GM23338 (cell line): Measurements from ENCODE around the gene NFXL1. TPM values are rescaled to one million over a fixed set of nuclear protein-coding genes. Genes with fewer than 3 reads are reported as not detected.

ENCODE experiments used
- ATAC-seq: fragments of 200-7000 bp; cut with Tn5 transposase; 3 replicates; pipeline ENCODE4 v1.9.1; 2020
- DNase-seq: peaks from one replicate; pipeline ENCODE4 v3.0.0-alpha.2; 2015; ENCODE audit warnings: low spot score
- H2AFZ ChIP-seq: fragments of 200-600 bp; sonication (generic); 2 replicates; pipeline ENCODE4 v1.8.0; 2016; ENCODE audit warnings: antibody characterized with exemption, mild to moderate bottlenecking, moderate library complexity
- H3F3A ChIP-seq: fragments of 200-600 bp; sonication (generic); replicated peaks from 2 replicates; pipeline ENCODE4 v1.8.0; 2017; ENCODE audit warnings: antibody characterized with exemption, mixed run types, low read depth
- H3K27ac ChIP-seq: fragments of 200-600 bp; sonication (generic); 2 replicates; pipeline ENCODE4 v1.6.1; 2016; ENCODE audit warnings: low read depth
- H3K27me3 ChIP-seq: fragments of 200-600 bp; sonication (generic); 2 replicates; pipeline ENCODE4 v1.8.0; 2016; ENCODE audit warnings: mild to moderate bottlenecking, mixed run types, moderate library complexity; ENCODE audit not compliant: insufficient read depth
- H3K36me3 ChIP-seq: fragments of 200-600 bp; sonication (generic); 2 replicates; pipeline ENCODE4 v1.8.0; 2016; ENCODE audit warnings: mild to moderate bottlenecking; ENCODE audit not compliant: insufficient read depth
- H3K4me1 ChIP-seq: fragments of 200-600 bp; sonication (generic); 2 replicates; pipeline ENCODE4 v1.8.0; 2016; ENCODE audit warnings: mild to moderate bottlenecking, moderate library complexity; ENCODE audit not compliant: insufficient read depth
- H3K4me2 ChIP-seq: fragments of 200-600 bp; sonication (generic); 2 replicates; pipeline ENCODE4 v1.7.1; 2017; ENCODE audit warnings: mixed run types
- H3K4me3 ChIP-seq: fragments of 200-600 bp; sonication (generic); 2 replicates; pipeline ENCODE4 v1.6.1; 2016; ENCODE audit warnings: mixed run types
- H3K79me2 ChIP-seq: fragments of 200-600 bp; sonication (generic); replicated peaks from 2 replicates; pipeline ENCODE4 v1.8.0; 2017; ENCODE audit warnings: mild to moderate bottlenecking; ENCODE audit not compliant: insufficient read depth
- H3K9me2 ChIP-seq: fragments of 200-600 bp; sonication (generic); 2 replicates; pipeline ENCODE4 v1.8.0; 2017; ENCODE audit not compliant: insufficient read depth
- H4K20me1 ChIP-seq: fragments of 200-600 bp; sonication (generic); replicated peaks from 2 replicates; pipeline ENCODE4 v1.8.0; 2017; ENCODE audit warnings: mild to moderate bottlenecking; ENCODE audit not compliant: insufficient read depth
- H3K27ac Mint-ChIP-seq: 2 replicates; pipeline ENCODE4 v1.8.0; 2020; ENCODE audit warnings: inconsistent platforms, mild to moderate bottlenecking, moderate library complexity, mixed read lengths
- H3K27me3 Mint-ChIP-seq: 3 replicates; pipeline ENCODE4 v1.8.0; 2022; ENCODE audit warnings: low read depth, mild to moderate bottlenecking, moderate library complexity, mixed read lengths, inconsistent platforms; ENCODE audit not compliant: insufficient read depth, poor library complexity
- H3K36me3 Mint-ChIP-seq: 3 replicates; pipeline ENCODE4 v1.8.0; 2021; ENCODE audit warnings: low read depth, mild to moderate bottlenecking, inconsistent platforms, moderate library complexity, mixed read lengths
- H3K4me1 Mint-ChIP-seq: 3 replicates; pipeline ENCODE4 v1.8.0; 2020; ENCODE audit warnings: mild to moderate bottlenecking, inconsistent platforms, mixed read lengths
- H3K4me3 Mint-ChIP-seq: 3 replicates; pipeline ENCODE4 v1.8.0; 2021; ENCODE audit warnings: moderate library complexity, mild to moderate bottlenecking, inconsistent platforms, mixed read lengths
- H3K9me3 Mint-ChIP-seq: 3 replicates; pipeline ENCODE4 v1.8.0; 2020; ENCODE audit warnings: moderate library complexity, mild to moderate bottlenecking, inconsistent platforms, mixed read lengths
- ETS1 ChIP-seq: IDR thresholded peaks from 2 replicates; pipeline ENCODE4 v1.6.1; 2016; ENCODE audit warnings: antibody characterized with exemption
- EZH2phosphoT487 ChIP-seq: fragments of 200-600 bp; sonication (generic); IDR thresholded peaks from one replicate; pipeline ENCODE4 v1.8.1; 2018; ENCODE audit warnings: antibody characterized with exemption; ENCODE audit not compliant: unreplicated experiment
- JUNB ChIP-seq: IDR thresholded peaks from one replicate; pipeline ENCODE4 v1.6.1; 2016; ENCODE audit warnings: antibody characterized with exemption; ENCODE audit not compliant: unreplicated experiment
- NANOG ChIP-seq: IDR thresholded peaks from 2 replicates; pipeline ENCODE4 v1.6.1; 2016; ENCODE audit warnings: antibody characterized with exemption, borderline replicate concordance
- POLR2AphosphoS5 ChIP-seq: IDR thresholded peaks from 2 replicates; pipeline ENCODE4 v1.6.1; 2016; ENCODE audit warnings: antibody characterized with exemption, low read depth
- STAT1 ChIP-seq: IDR thresholded peaks from one replicate; pipeline ENCODE4 v1.6.1; 2016; ENCODE audit warnings: antibody characterized with exemption; ENCODE audit not compliant: unreplicated experiment
- ZNF331 ChIP-seq: fragments of 250-450 bp; sonication (Bioruptor Pico); IDR thresholded peaks from 2 replicates; pipeline ENCODE4 v1.5.0; 2020; ENCODE audit warnings: low read depth, mild to moderate bottlenecking, moderate library complexity
- polyA plus RNA-seq: library from polyadenylated mRNA; unstranded; fragments of >200 nt; fragmentation: Nextera tagmentation; extraction: Ambion mirVana; gene quantifications from 2 replicates; pipeline ENCODE4 v1.2.1, GENCODE V29; 2016
- total RNA-seq: library from RNA; depleted of rRNA; stranded (reverse); fragments of >200 nt; shearing (Covaris generic); gene quantifications from 2 replicates; pipeline ENCODE4 v1.2.3, GENCODE V29; 2014
- TF ChIP-seq, protein P1 (sequence below), 2 experiments: fragments of 200-600 bp in 1 of 2; sonication (generic) in 1 of 2; conservative IDR thresholded peaks; 2 replicates each; pipeline versions ENCODE4 v1.5.1 to v1.6.1; 2016 to 2017; ENCODE audit warnings: antibody characterized with exemption in 2 of 2, low read depth in 2 of 2, mild to moderate bottlenecking in 2 of 2, moderate library complexity in 1 of 2
- TF ChIP-seq, protein P2 (sequence below): fragments of 250-450 bp; sonication (Bioruptor Pico); IDR thresholded peaks from 2 replicates; pipeline ENCODE4 v1.5.0; 2020; ENCODE audit warnings: mild to moderate bottlenecking, moderate library complexity
- TF ChIP-seq, protein P3 (sequence below): IDR thresholded peaks from one replicate; pipeline ENCODE4 v1.6.1; 2018; ENCODE audit warnings: antibody characterized with exemption; ENCODE audit not compliant: unreplicated experiment

NFXL1 gene
- total and polyA plus RNA-seq, 2 experiments from 2014 or later = 19.4 to 31.7 TPM

DNA sequence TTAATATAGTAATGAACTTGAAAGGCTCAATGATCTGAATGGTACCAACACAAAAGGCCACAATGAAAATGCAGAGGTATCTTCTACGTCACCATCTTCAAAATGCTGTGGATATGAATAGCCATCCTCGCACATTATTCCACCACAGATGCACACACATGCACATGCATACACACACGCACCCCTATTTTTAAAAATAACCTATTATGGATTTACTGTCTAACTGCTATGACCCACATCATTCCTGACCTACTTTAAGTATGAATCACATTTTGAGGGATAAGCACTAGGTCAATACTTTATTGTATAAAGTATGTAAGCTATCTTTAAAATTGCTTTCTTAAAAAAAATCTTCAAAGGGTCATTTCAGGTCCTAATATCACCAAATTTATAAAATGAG, 52.1 kb downstream of the NFXL1 start (continued):
- TF ChIP-seq, protein P1, sequence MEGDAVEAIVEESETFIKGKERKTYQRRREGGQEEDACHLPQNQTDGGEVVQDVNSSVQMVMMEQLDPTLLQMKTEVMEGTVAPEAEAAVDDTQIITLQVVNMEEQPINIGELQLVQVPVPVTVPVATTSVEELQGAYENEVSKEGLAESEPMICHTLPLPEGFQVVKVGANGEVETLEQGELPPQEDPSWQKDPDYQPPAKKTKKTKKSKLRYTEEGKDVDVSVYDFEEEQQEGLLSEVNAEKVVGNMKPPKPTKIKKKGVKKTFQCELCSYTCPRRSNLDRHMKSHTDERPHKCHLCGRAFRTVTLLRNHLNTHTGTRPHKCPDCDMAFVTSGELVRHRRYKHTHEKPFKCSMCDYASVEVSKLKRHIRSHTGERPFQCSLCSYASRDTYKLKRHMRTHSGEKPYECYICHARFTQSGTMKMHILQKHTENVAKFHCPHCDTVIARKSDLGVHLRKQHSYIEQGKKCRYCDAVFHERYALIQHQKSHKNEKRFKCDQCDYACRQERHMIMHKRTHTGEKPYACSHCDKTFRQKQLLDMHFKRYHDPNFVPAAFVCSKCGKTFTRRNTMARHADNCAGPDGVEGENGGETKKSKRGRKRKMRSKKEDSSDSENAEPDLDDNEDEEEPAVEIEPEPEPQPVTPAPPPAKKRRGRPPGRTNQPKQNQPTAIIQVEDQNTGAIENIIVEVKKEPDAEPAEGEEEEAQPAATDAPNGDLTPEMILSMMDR (conservative IDR thresholded peaks at IDR 0.05; ENCODE audit: low read depth in 2 of 2) = no peak
- no peak for TF ChIP-seq NANOG

GRCh38 chr4:47860305-47860704, 54.1 kb downstream of the NFXL1 start:
- ATAC-seq (no peak), DNase-seq (no peak)
- H3K4me1 Mint-ChIP-seq = no peaks in the 10 kb centered on the region
- H3K36me3 Mint-ChIP-seq = peaks cover 14% of the 10 kb centered on the region; the same call in 2 of the 3 replicates
- no peak overlapping the region for H3K27ac Mint-ChIP-seq
- H2AFZ ChIP-seq = no peak overlapping the region
- H3K79me2 ChIP-seq = peaks cover 12% of the 10 kb centered on the region; the same call in 1 of the 2 replicates
- no peaks in the 10 kb centered on the region for H3F3A ChIP-seq
- H3K36me3 ChIP-seq = peaks cover 6% of the 10 kb centered on the region; the same call in 1 of the 2 replicates
- H3K4me3 ChIP-seq = no peak overlapping the region
- H3K4me3 Mint-ChIP-seq = no peak overlapping the region
- no peaks in the 10 kb centered on the region for H4K20me1 ChIP-seq
- no peak overlapping the region for H3K4me2 ChIP-seq
- H3K27me3 Mint-ChIP-seq = peaks cover 2% of the 10 kb centered on the region
- no peaks in the 10 kb centered on the region for H3K9me3 Mint-ChIP-seq
- no peak overlapping the region for H3K27ac ChIP-seq
- no peaks in the 10 kb centered on the region; the same call in 1 of the 2 replicates for H3K9me2 ChIP-seq
- H3K4me1 ChIP-seq = no peaks in the 10 kb centered on the region
- H3K27me3 ChIP-seq = no peaks in the 10 kb centered on the region
- TF ChIP-seq POLR2AphosphoS5 = no peak
- TF ChIP-seq, protein P2, sequence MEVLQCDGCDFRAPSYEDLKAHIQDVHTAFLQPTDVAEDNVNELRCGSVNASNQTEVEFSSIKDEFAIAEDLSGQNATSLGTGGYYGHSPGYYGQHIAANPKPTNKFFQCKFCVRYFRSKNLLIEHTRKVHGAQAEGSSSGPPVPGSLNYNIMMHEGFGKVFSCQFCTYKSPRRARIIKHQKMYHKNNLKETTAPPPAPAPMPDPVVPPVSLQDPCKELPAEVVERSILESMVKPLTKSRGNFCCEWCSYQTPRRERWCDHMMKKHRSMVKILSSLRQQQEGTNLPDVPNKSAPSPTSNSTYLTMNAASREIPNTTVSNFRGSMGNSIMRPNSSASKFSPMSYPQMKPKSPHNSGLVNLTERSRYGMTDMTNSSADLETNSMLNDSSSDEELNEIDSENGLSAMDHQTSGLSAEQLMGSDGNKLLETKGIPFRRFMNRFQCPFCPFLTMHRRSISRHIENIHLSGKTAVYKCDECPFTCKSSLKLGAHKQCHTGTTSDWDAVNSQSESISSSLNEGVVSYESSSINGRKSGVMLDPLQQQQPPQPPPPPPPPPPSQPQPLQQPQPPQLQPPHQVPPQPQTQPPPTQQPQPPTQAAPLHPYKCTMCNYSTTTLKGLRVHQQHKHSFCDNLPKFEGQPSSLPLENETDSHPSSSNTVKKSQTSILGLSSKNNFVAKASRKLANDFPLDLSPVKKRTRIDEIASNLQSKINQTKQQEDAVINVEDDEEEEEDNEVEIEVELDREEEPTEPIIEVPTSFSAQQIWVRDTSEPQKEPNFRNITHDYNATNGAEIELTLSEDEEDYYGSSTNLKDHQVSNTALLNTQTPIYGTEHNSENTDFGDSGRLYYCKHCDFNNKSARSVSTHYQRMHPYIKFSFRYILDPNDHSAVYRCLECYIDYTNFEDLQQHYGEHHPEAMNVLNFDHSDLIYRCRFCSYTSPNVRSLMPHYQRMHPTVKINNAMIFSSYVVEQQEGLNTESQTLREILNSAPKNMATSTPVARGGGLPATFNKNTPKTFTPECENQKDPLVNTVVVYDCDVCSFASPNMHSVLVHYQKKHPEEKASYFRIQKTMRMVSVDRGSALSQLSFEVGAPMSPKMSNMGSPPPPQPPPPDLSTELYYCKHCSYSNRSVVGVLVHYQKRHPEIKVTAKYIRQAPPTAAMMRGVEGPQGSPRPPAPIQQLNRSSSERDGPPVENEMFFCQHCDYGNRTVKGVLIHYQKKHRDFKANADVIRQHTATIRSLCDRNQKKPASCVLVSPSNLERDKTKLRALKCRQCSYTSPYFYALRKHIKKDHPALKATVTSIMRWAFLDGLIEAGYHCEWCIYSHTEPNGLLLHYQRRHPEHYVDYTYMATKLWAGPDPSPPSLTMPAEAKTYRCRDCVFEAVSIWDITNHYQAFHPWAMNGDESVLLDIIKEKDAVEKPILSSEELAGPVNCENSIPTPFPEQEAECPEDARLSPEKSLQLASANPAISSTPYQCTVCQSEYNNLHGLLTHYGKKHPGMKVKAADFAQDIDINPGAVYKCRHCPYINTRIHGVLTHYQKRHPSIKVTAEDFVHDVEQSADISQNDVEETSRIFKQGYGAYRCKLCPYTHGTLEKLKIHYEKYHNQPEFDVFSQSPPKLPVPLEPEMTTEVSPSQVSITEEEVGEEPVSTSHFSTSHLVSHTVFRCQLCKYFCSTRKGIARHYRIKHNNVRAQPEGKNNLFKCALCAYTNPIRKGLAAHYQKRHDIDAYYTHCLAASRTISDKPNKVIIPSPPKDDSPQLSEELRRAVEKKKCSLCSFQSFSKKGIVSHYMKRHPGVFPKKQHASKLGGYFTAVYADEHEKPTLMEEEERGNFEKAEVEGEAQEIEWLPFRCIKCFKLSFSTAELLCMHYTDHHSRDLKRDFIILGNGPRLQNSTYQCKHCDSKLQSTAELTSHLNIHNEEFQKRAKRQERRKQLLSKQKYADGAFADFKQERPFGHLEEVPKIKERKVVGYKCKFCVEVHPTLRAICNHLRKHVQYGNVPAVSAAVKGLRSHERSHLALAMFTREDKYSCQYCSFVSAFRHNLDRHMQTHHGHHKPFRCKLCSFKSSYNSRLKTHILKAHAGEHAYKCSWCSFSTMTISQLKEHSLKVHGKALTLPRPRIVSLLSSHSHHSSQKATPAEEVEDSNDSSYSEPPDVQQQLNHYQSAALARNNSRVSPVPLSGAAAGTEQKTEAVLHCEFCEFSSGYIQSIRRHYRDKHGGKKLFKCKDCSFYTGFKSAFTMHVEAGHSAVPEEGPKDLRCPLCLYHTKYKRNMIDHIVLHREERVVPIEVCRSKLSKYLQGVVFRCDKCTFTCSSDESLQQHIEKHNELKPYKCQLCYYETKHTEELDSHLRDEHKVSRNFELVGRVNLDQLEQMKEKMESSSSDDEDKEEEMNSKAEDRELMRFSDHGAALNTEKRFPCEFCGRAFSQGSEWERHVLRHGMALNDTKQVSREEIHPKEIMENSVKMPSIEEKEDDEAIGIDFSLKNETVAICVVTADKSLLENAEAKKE (CRISPR knock-in tag) = no peak
- no peak for TF ChIP-seq ZNF331 (CRISPR knock-in tag)
- TF ChIP-seq ETS1 = no peak
- TF ChIP-seq NANOG = no peak
- TF ChIP-seq JUNB = no peak
- no peak for TF ChIP-seq EZH2phosphoT487
- TF ChIP-seq STAT1 = no peak
- TF ChIP-seq, protein P1 (conservative IDR thresholded peaks at IDR 0.05; ENCODE audit: low read depth in 2 of 2) = no peak
- TF ChIP-seq, protein P3, sequence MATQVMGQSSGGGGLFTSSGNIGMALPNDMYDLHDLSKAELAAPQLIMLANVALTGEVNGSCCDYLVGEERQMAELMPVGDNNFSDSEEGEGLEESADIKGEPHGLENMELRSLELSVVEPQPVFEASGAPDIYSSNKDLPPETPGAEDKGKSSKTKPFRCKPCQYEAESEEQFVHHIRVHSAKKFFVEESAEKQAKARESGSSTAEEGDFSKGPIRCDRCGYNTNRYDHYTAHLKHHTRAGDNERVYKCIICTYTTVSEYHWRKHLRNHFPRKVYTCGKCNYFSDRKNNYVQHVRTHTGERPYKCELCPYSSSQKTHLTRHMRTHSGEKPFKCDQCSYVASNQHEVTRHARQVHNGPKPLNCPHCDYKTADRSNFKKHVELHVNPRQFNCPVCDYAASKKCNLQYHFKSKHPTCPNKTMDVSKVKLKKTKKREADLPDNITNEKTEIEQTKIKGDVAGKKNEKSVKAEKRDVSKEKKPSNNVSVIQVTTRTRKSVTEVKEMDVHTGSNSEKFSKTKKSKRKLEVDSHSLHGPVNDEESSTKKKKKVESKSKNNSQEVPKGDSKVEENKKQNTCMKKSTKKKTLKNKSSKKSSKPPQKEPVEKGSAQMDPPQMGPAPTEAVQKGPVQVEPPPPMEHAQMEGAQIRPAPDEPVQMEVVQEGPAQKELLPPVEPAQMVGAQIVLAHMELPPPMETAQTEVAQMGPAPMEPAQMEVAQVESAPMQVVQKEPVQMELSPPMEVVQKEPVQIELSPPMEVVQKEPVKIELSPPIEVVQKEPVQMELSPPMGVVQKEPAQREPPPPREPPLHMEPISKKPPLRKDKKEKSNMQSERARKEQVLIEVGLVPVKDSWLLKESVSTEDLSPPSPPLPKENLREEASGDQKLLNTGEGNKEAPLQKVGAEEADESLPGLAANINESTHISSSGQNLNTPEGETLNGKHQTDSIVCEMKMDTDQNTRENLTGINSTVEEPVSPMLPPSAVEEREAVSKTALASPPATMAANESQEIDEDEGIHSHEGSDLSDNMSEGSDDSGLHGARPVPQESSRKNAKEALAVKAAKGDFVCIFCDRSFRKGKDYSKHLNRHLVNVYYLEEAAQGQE = no peak
